Body of pancreas (tissue), 4 donors: ENCODE data around the gene POU2F2. TPM values are rescaled to one million over a fixed set of nuclear protein-coding genes. Genes with fewer than 3 reads are reported as not detected.
"Not testable (repeated sequence)": the region's sequence is repeated elsewhere in the genome, so short reads cannot be mapped to it uniquely, and the experiment has no call there.

Experiments
- ATAC-seq: fragments of 150-250 bp; one replicate; pipeline ENCODE4 v1.9.1; 2016
- DNase-seq, 4 donors: peaks; one replicate each; pipeline ENCODE4 v3.0.0-alpha.2; 2019
- H3K27ac ChIP-seq, 4 donors: fragments of 200-600 bp; sonication (generic); 1 replicate in 3 of 4; 2 replicates in 1 of 4; pipeline versions ENCODE4 v1.5.1 to v1.6.1; 2016 to 2019; ENCODE audit warnings: mild to moderate bottlenecking in 1 of 4, mixed read lengths in 1 of 4, moderate library complexity in 1 of 4
- H3K27me3 ChIP-seq, 2 donors: fragments of 200-600 bp; sonication (generic); one replicate each; pipeline ENCODE4 v1.6.0; 2016; ENCODE audit warnings: mild to moderate bottlenecking in 1 of 2
- H3K36me3 ChIP-seq, 2 donors: fragments of 200-600 bp; sonication (generic); replicated peaks in 1 of 2; 2 replicates each; pipeline ENCODE4 v1.5.1; 2016; ENCODE audit warnings: low read depth in 2 of 2; ENCODE audit not compliant: insufficient read depth in 1 of 2
- H3K4me1 ChIP-seq: fragments of 200-600 bp; sonication (generic); one replicate; pipeline ENCODE4 v1.6.0; 2016
- H3K4me3 ChIP-seq, 2 donors: fragments of 200-600 bp; sonication (generic); 1 replicate in 1 of 2; 2 replicates in 1 of 2; pipeline ENCODE4 v1.5.1; 2016 to 2019
- H3K9me3 ChIP-seq, 3 donors: fragments of 200-600 bp; sonication (generic); 1 replicate in 2 of 3; 2 replicates in 1 of 3; pipeline ENCODE4 v1.5.1; 2016
- POLR2A ChIP-seq, 3 donors: fragments of 450-650 bp; IDR thresholded peaks; one replicate each; pipeline ENCODE4 v1.6.1; 2016; ENCODE audit warnings: antibody characterized with exemption in 3 of 3, mild to moderate bottlenecking in 2 of 3
- WGBS, 2 donors: methylation state at CpG; one replicate each; pipeline ENCODE4 v1.1.5; 2017; 5-methylcytosine and 5-hydroxymethylcytosine counted together
- intact Hi-C: fragments of 100-400 bp; cut with DNase I; formaldehyde crosslinking; loops from one replicate; pipeline ENCODE4 v1.15.1; 2023
- total RNA-seq, 2 donors: library from RNA; depleted of rRNA; stranded (reverse); fragments of >200 nt; gene quantifications; one replicate each; pipeline ENCODE4 v1.1.0, GENCODE V29; 2016
- TF ChIP-seq, protein P1 (sequence below), 7 experiments: fragments of 450-650 bp in 4 of 7; fragments of 200-600 bp in 3 of 7; sonication (generic) in 3 of 7; IDR thresholded peaks; one replicate each; pipeline ENCODE4 v1.5.1; 2016 to 2019; ENCODE audit warnings: antibody characterized with exemption in 7 of 7

The POU2F2 gene
- total RNA-seq, 2 donors from 2014 or later = under 0.01 to 1.6 TPM

DNA sequence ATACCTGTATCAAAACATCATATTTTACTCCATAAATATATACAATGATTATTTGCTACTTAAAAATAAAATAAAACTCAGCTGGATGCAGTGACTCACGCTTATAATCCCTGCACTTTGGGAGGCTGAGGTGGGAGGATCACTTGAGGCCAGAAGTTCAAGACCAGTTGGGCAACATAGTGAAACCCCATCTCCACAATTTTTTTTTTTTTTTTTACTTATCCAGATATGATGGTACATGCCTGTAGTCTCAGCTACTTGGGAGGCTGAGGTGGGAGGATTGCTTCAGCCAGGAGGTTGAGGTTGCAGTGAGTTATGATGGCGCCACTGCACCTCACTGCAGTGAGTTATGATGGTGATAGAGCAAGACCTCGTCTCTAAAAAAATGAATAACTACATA, 22.4 kb downstream of the POU2F2 start:
- ATAC-seq = no peak
- TF ChIP-seq, protein P1, sequence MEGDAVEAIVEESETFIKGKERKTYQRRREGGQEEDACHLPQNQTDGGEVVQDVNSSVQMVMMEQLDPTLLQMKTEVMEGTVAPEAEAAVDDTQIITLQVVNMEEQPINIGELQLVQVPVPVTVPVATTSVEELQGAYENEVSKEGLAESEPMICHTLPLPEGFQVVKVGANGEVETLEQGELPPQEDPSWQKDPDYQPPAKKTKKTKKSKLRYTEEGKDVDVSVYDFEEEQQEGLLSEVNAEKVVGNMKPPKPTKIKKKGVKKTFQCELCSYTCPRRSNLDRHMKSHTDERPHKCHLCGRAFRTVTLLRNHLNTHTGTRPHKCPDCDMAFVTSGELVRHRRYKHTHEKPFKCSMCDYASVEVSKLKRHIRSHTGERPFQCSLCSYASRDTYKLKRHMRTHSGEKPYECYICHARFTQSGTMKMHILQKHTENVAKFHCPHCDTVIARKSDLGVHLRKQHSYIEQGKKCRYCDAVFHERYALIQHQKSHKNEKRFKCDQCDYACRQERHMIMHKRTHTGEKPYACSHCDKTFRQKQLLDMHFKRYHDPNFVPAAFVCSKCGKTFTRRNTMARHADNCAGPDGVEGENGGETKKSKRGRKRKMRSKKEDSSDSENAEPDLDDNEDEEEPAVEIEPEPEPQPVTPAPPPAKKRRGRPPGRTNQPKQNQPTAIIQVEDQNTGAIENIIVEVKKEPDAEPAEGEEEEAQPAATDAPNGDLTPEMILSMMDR (IDR thresholded peaks at IDR 0.05) = no peak
- no peak for TF ChIP-seq POLR2A (IDR thresholded peaks at IDR 0.05)
- Histone ChIP-seq H3K4me3 (no peak overlapping the region), H3K27me3 (no peaks in the 10 kb centered on the region), H3K36me3 (no peaks in the 10 kb centered on the region), H3K27ac (no peak overlapping the region), H3K4me1 (peaks cover 20% of the 10 kb centered on the region), H3K9me3 (no peaks in the 10 kb centered on the region)
- intact Hi-C loops = no loop called here
- whole genome bisulfite sequencing, 2 donors = 81 to 82% methylated on average over 3 of the region's 3 CpGs
- no peak for DNase-seq

DNA sequence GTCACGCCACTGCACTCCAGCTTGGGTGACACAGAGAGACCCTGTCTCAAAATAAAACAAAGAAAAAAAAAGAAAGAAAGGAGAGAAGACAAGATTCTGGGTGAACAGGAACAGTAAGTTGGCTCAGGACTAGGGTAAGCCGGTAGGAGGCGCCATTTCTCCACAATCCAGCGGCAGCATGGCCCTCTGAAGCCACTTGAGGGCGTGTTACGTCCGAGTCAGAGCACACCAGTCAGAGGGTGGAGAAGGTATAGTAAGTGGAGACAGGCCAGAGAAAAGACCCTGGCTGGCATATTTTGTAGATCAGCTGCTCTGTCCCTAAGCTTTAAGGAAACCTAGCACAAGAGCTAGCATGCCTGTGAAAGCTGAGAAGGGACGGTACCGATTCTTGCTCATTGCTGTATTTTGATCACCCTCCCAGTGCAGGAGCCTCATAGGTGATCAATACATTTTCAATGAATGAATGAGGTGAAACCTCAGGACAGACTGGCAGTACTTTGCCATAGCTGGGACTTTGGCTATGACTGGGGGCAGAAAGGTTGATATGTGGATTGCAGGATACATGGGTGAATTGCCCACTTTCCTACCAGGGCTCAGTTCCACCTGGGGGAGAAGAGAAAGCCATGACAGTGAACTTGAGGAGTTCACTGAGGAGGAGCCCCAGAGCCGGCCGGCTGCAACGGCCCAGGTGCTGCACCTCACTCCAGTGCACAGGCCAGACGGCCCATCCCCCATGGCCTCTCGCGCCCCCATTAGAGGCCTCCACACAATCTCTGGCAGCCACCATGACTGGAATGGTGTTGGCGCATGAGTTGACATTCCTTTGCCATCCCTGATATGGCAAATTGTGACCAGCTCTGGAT, 23.5 kb downstream of the POU2F2 start:
- H3K4me1 ChIP-seq = peaks cover 8% of the 10 kb centered on the region
- H3K36me3 ChIP-seq = no peaks in the 10 kb centered on the region
- DNase-seq (peak; percentile 88 to 91 (median 89)), ATAC-seq (peak; percentile 96)
- no peaks in the 10 kb centered on the region for H3K9me3 ChIP-seq
- no peak overlapping the region for H3K27ac ChIP-seq
- no peak overlapping the region for H3K4me3 ChIP-seq
- WGBS, 2 donors = 18 to 27% methylated on average over 10 to 16 of the region's 16 CpGs
- TF ChIP-seq POLR2A (IDR thresholded peaks at IDR 0.05) = no peak
- TF ChIP-seq, protein P1 (IDR thresholded peaks at IDR 0.05) = peak; percentile 90 to 100 (median 99)
- no peaks in the 10 kb centered on the region for H3K27me3 ChIP-seq
- intact Hi-C loops = no loop called here

DNA sequence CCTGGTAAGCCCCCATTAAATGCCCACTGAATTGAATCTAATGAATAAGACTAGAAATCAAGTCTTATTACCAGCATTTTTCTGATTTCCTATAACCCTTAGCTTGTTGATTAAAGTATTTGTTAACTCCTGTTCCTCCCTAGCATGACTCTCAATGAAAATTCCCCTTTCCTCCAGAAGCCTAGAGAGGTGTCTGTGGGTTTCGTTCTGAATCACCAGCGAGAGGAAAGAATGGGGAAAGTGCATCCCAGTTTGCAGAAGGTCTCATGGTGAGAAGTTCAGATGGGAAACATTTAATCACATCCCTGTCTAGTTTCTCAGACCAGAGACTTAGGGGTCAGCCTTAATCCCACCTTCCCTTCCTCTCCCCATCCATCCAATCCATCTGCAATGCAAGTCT, 26.9 kb downstream of the POU2F2 start:
- Histone ChIP-seq H3K27ac (no peak overlapping the region), H3K27me3 (no peaks in the 10 kb centered on the region), H3K4me3 (no peak overlapping the region), H3K4me1 (peaks cover 15% of the 10 kb centered on the region), H3K9me3 (no peaks in the 10 kb centered on the region), H3K36me3 (no peaks in the 10 kb centered on the region)
- 74 to 85% methylated on average over 2 of the region's 2 CpGs for WGBS, 2 donors
- DNase-seq = no peak
- no peak for ATAC-seq
- TF ChIP-seq, protein P1 (IDR thresholded peaks at IDR 0.05) = no peak
- no peak for TF ChIP-seq POLR2A (IDR thresholded peaks at IDR 0.05)
- intact Hi-C loops = no loop called here

DNA sequence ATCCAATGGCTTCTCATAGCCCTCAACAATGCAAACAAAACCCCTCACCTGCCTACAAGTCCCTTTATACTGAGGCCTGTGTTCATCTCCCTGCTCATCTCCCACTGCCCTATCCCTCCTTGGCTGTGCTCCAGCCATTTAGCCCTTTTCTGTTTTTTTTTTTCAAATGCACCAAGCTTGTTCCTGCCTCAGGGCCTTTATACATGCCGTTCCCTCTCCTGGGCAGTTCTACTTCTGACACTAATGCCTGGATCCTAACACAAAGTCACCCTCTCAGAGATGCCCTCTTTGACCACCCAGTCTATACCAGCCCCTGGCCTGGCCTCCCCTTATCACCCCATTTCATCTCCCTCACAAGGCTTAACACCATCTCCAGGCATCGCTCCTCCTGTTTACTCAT, 29.4 kb downstream of the POU2F2 start:
- peaks cover 36% of the 10 kb centered on the region for H3K4me1 ChIP-seq
- ATAC-seq (no peak), DNase-seq (no peak)
- 91 to 94% methylated on average over 2 of the region's 2 CpGs for WGBS, 2 donors
- no peaks in the 10 kb centered on the region for H3K36me3 ChIP-seq
- no peak for TF ChIP-seq POLR2A (IDR thresholded peaks at IDR 0.05)
- TF ChIP-seq, protein P1 (IDR thresholded peaks at IDR 0.05) = no peak
- H3K9me3 ChIP-seq = no peaks in the 10 kb centered on the region
- H3K4me3 ChIP-seq = no peak overlapping the region
- H3K27me3 ChIP-seq = no peaks in the 10 kb centered on the region
- intact Hi-C loops = no loop called here
- H3K27ac ChIP-seq = no peak overlapping the region

DNA sequence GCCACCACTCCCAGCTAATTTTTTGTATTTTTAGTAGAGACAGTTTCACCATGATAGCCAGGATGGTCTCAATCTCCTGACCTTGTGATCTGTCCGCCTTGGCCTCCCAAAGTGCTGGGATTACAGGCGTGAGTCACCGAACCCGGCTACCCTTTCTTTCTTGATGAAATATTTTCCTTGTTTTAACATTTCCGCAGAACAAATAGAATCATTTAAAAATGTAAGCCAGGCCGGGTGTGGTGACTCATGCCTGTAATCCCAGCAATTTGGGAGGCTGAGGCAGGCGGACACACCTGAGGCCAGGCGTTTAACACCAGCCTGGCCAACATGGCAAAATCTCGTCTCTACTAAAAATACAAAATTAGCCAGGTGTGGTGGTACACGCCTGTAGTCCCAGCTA, 32.0 kb downstream of the POU2F2 start:
- Histone ChIP-seq H3K27ac (peak overlapping the region in 2 of 4 donors; percentile 83 to 84), H3K4me1 (peaks cover 44% of the 10 kb centered on the region)
- H3K9me3 ChIP-seq, H3K4me3 ChIP-seq, H3K27me3 ChIP-seq, DNase-seq, H3K36me3 ChIP-seq, ATAC-seq, intact Hi-C loops: not testable (repeated sequence)
- WGBS, 2 donors = 92 to 98% methylated on average over 10 of the region's 10 CpGs
